HG03039 (cell line): ENCODE data around the gene NACC2.

Experiments used
- ATAC-seq: cut with Tn5 transposase; IDR thresholded peaks from one replicate; pipeline ENCODE4 v1.9.1; 2021; ENCODE audit warnings: mild to moderate bottlenecking, moderate library complexity; ENCODE audit not compliant: unreplicated experiment

The NACC2 gene

GRCh38 chr9:136093995-136094881 is 851 bp downstream of the NACC2 start:
- no peak for ATAC-seq

- no peak for ATAC-seq
Observed at GRCh38 chr9:136093346-136093986, 1.6 kb downstream of the NACC2 start.

GRCh38 chr9:136092741-136093140 is 2.3 kb downstream of the NACC2 start:
- ATAC-seq: no peak

GRCh38 chr9:136092353-136092650 is 2.8 kb downstream of the NACC2 start:
- ATAC-seq: no peak

- no peak for ATAC-seq
Observed at GRCh38 chr9:136091582-136092352, 3.3 kb downstream of the NACC2 start.

- no peak for ATAC-seq
Observed at GRCh38 chr9:136090768-136091581, 4.1 kb downstream of the NACC2 start.

- no peak for ATAC-seq
Observed at GRCh38 chr9:136090056-136090735, 4.9 kb downstream of the NACC2 start.

- ATAC-seq: no peak
Observed at GRCh38 chr9:136089697-136090045, 5.4 kb downstream of the NACC2 start.

GRCh38 chr9:136088939-136089696 is 6.0 kb downstream of the NACC2 start:
- no peak for ATAC-seq

- ATAC-seq: no peak
Observed at GRCh38 chr9:136088481-136088938, 6.6 kb downstream of the NACC2 start.

GRCh38 chr9:136087741-136088480 is 7.2 kb downstream of the NACC2 start:
- ATAC-seq: no peak

GRCh38 chr9:136086951-136087740 is 7.9 kb downstream of the NACC2 start:
- no peak for ATAC-seq

GRCh38 chr9:136086213-136086881 is 8.7 kb downstream of the NACC2 start:
- ATAC-seq: no peak

- ATAC-seq: no peak
Observed at GRCh38 chr9:136085815-136086212, 9.3 kb downstream of the NACC2 start.

- ATAC-seq: no peak
Observed at GRCh38 chr9:136084063-136084944, 10.8 kb downstream of the NACC2 start.

GRCh38 chr9:136083558-136084062 is 11.5 kb downstream of the NACC2 start:
- no peak for ATAC-seq
